ENCODE results near the gene TNFAIP3.

GRCh38 chr6:137879299-137879698, 12.2 kb downstream of the TNFAIP3 start:
- TF ChIP-seq SIN3A (IDR thresholded peaks at IDR 0.05; ENCODE audit: borderline replicate concordance, insufficient read depth, low read length) (no peak), TAF1 (IDR thresholded peaks at IDR 0.05; ENCODE audit: borderline replicate concordance, insufficient read depth, low read length) (no peak), POLR2AphosphoS5 (IDR thresholded peaks at IDR 0.05; ENCODE audit: low read depth, low read length) (no peak), REST (IDR thresholded peaks at IDR 0.05; ENCODE audit: insufficient read depth in 1 of 2, low read depth in 2 of 2, low read length in 2 of 2) (no peak)
